Body of pancreas (tissue), 4 donors: ENCODE measurements around the gene CCDC57. TPM values are rescaled to one million over a fixed set of nuclear protein-coding genes. Genes with fewer than 3 reads are reported as not detected.

ENCODE experiments used
- ATAC-seq: fragments of 150-250 bp; one replicate; pipeline ENCODE4 v1.9.1; 2016
- DNase-seq, 4 donors: peaks; one replicate each; pipeline ENCODE4 v3.0.0-alpha.2; 2019
- H3K27ac ChIP-seq, 4 donors: fragments of 200-600 bp; sonication (generic); 1 replicate in 3 of 4; 2 replicates in 1 of 4; pipeline versions ENCODE4 v1.5.1 to v1.6.1; 2016 to 2019; ENCODE audit warnings: mild to moderate bottlenecking in 1 of 4, mixed read lengths in 1 of 4, moderate library complexity in 1 of 4
- H3K27me3 ChIP-seq, 2 donors: fragments of 200-600 bp; sonication (generic); one replicate each; pipeline ENCODE4 v1.6.0; 2016; ENCODE audit warnings: mild to moderate bottlenecking in 1 of 2
- H3K36me3 ChIP-seq, 2 donors: fragments of 200-600 bp; sonication (generic); replicated peaks in 1 of 2; 2 replicates each; pipeline ENCODE4 v1.5.1; 2016; ENCODE audit warnings: low read depth in 2 of 2; ENCODE audit not compliant: insufficient read depth in 1 of 2
- H3K4me1 ChIP-seq: fragments of 200-600 bp; sonication (generic); one replicate; pipeline ENCODE4 v1.6.0; 2016
- H3K4me3 ChIP-seq, 2 donors: fragments of 200-600 bp; sonication (generic); 1 replicate in 1 of 2; 2 replicates in 1 of 2; pipeline ENCODE4 v1.5.1; 2016 to 2019
- H3K9me3 ChIP-seq, 3 donors: fragments of 200-600 bp; sonication (generic); 1 replicate in 2 of 3; 2 replicates in 1 of 3; pipeline ENCODE4 v1.5.1; 2016
- POLR2A ChIP-seq, 3 donors: fragments of 450-650 bp; IDR thresholded peaks; one replicate each; pipeline ENCODE4 v1.6.1; 2016; ENCODE audit warnings: antibody characterized with exemption in 3 of 3, mild to moderate bottlenecking in 2 of 3
- WGBS, 2 donors: methylation state at CpG; one replicate each; pipeline ENCODE4 v1.1.5; 2017; 5-methylcytosine and 5-hydroxymethylcytosine counted together
- intact Hi-C: fragments of 100-400 bp; cut with DNase I; formaldehyde crosslinking; loops from one replicate; pipeline ENCODE4 v1.15.1; 2023
- total RNA-seq, 2 donors: library from RNA; depleted of rRNA; stranded (reverse); fragments of >200 nt; gene quantifications; one replicate each; pipeline ENCODE4 v1.1.0, GENCODE V29; 2016
- TF ChIP-seq, protein P1 (sequence below), 7 experiments: fragments of 450-650 bp in 4 of 7; fragments of 200-600 bp in 3 of 7; sonication (generic) in 3 of 7; IDR thresholded peaks; one replicate each; pipeline ENCODE4 v1.5.1; 2016 to 2019; ENCODE audit warnings: antibody characterized with exemption in 7 of 7

CCDC57 gene
- total RNA-seq, 2 donors from 2014 or later = 24.1 to 60.3 TPM

DNA sequence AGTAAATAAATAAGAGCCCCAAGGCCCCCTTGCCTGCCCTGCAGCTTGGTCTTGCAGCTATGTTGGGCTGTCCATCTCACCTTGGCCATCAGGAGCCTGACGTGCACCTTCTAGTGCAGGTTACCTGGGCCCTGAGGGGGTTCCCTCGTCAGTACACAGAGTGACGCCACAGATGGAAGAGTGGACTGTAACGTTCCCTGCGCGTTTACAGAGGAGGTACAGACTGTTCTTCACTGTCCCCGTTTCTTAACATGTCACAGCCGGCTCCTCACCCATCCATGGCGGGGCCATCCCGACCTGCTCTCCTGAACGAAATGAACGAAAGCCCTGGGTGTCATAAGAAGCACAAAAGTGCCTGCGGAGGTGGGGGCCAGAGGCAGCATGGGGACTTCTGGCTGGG, 98.7 kb downstream of the CCDC57 start:
- H3K27ac ChIP-seq = no peak overlapping the region
- ATAC-seq (no peak), DNase-seq (no peak)
- H3K4me1 ChIP-seq = peaks cover 3% of the 10 kb centered on the region
- no peaks in the 10 kb centered on the region for H3K36me3 ChIP-seq
- intact Hi-C loops = no loop called here
- WGBS, 2 donors = 94 to 96% methylated on average over 7 to 8 of the region's 13 CpGs
- H3K4me3 ChIP-seq = no peak overlapping the region
- H3K27me3 ChIP-seq = no peaks in the 10 kb centered on the region
- TF ChIP-seq POLR2A (IDR thresholded peaks at IDR 0.05) = no peak
- TF ChIP-seq, protein P1, sequence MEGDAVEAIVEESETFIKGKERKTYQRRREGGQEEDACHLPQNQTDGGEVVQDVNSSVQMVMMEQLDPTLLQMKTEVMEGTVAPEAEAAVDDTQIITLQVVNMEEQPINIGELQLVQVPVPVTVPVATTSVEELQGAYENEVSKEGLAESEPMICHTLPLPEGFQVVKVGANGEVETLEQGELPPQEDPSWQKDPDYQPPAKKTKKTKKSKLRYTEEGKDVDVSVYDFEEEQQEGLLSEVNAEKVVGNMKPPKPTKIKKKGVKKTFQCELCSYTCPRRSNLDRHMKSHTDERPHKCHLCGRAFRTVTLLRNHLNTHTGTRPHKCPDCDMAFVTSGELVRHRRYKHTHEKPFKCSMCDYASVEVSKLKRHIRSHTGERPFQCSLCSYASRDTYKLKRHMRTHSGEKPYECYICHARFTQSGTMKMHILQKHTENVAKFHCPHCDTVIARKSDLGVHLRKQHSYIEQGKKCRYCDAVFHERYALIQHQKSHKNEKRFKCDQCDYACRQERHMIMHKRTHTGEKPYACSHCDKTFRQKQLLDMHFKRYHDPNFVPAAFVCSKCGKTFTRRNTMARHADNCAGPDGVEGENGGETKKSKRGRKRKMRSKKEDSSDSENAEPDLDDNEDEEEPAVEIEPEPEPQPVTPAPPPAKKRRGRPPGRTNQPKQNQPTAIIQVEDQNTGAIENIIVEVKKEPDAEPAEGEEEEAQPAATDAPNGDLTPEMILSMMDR (IDR thresholded peaks at IDR 0.05) = no peak
- no peaks in the 10 kb centered on the region for H3K9me3 ChIP-seq

DNA sequence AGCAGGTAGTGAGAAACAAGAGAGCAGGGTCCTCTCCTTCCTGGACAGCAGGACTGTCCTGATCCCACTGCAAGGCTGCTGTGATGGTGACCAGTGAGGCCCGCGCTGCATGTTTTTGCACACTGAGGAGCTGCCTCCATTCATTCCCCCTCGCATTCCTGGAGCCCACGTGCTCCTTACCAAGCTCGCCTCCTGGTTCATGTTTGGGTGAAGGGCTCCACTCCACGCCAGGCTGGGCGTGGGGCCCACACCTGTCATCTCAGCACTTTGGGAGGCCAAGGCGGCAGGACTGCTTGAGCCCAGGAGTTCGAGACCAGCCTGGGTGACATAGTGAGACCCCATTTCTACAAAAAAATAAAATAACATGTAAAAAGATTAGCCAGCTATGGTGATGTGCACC, 99.2 kb downstream of the CCDC57 start:
- Histone ChIP-seq H3K27ac (no peak overlapping the region), H3K4me3 (no peak overlapping the region), H3K36me3 (no peaks in the 10 kb centered on the region), H3K4me1 (peaks cover 3% of the 10 kb centered on the region), H3K27me3 (no peaks in the 10 kb centered on the region), H3K9me3 (no peaks in the 10 kb centered on the region)
- TF ChIP-seq, protein P1 (IDR thresholded peaks at IDR 0.05) = no peak
- TF ChIP-seq POLR2A (IDR thresholded peaks at IDR 0.05) = no peak
- DNase-seq (no peak), ATAC-seq (no peak)
- WGBS, 2 donors = 88 to 97% methylated on average over 9 of the region's 9 CpGs
- intact Hi-C loops = no loop called here

DNA sequence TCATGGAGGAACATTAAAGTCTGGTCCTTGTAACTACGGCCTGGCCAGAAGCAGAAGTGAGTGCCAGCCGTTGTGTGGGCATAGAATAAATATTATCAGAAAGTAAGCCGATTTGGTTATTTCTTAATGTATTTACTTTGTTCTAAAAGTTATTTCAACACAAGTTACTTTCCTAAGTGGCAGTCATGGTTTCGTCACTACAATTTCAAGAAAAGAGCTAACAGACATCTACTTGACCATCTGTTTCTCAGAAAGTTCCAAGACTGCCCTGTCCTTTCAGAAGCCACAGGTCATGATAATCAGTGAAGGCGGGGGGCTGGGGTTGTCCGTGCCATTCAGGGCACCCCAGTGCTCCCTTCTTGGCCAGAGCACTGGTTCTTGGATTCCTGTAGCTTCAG, 99.7 kb downstream of the CCDC57 start:
- intact Hi-C loops = no loop called here
- H3K27ac ChIP-seq = no peak overlapping the region
- ATAC-seq = no peak

DNA sequence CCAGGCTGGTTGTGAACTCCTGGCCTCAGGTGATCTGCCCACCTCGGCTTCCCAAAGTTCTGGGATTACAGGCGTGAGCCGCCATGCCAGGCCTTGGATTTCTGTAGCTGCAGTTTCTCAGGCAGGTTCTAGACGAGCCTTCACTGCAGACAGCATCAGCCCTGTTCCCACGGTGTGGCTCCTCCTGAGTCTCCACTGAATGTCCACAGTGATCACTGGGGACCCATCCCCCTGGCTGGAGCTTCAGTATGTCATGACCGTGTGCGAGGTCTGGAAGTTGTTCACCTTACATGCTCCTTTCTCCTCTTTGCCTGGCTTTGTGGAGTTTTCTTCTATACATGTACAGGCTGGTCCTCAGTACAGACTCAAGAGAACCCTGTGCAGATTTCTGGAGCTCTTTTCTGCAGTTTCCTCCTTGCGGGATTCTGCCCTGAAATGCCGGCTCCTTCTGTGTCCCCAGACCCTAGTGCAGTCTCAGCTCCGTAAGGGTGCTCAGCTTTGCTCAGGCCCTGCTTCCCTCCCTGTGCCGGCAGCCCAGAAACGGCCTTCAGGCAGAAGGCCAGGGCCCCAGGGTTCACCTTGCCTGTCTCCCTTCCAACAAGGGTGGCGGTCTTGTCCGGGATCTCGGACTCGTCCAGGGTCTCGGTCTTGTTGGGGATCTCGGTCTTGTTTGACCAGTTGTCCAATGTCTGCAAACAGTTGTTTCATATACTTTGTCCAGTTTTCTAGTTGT, 100.3 kb downstream of the CCDC57 start:
- H3K4me1 ChIP-seq = peaks cover 3% of the 10 kb centered on the region
- H3K9me3 ChIP-seq = no peaks in the 10 kb centered on the region
- TF ChIP-seq, protein P1 (IDR thresholded peaks at IDR 0.05) = no peak
- TF ChIP-seq POLR2A (IDR thresholded peaks at IDR 0.05) = no peak
- DNase-seq = no peak
- intact Hi-C loops = no loop called here
- H3K4me3 ChIP-seq = no peak overlapping the region
- no peaks in the 10 kb centered on the region for H3K36me3 ChIP-seq
- WGBS, 2 donors = 93% methylated on average over 12 to 16 of the region's 18 CpGs
- H3K27ac ChIP-seq = no peak overlapping the region
- H3K27me3 ChIP-seq = no peaks in the 10 kb centered on the region
- no peak for ATAC-seq

More for the DNA sequence above, 99.7 kb downstream of the CCDC57 start:
- Histone ChIP-seq H3K27me3 (no peaks in the 10 kb centered on the region), H3K4me3 (no peak overlapping the region), H3K36me3 (no peaks in the 10 kb centered on the region), H3K9me3 (no peaks in the 10 kb centered on the region), H3K4me1 (peaks cover 3% of the 10 kb centered on the region)
- no peak for DNase-seq
- TF ChIP-seq, protein P1 (IDR thresholded peaks at IDR 0.05) = no peak
- TF ChIP-seq POLR2A (IDR thresholded peaks at IDR 0.05) = no peak
- 72 to 74% methylated on average over 6 of the region's 6 CpGs for WGBS, 2 donors

DNA sequence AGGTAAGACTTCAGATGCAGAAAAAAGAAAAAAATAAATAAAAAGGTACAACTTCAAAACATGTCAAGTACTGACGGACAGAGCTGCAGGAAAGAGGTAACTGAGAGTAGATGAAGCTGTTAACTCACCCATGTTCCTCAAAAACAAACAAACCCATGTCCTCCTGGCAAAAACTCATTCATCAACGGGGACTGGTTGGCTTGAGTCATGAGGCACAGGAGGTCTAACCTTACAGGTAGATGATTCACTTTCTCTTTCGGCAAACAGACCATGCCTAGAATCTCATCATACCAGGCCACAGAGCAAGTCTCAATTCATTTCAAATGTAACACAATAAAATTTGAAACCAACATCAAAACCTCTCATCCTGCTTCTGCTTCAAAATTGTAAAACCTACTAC, 102.3 kb downstream of the CCDC57 start:
- TF ChIP-seq, protein P1 (IDR thresholded peaks at IDR 0.05) = no peak
- TF ChIP-seq POLR2A (IDR thresholded peaks at IDR 0.05) = no peak
- Histone ChIP-seq H3K27me3 (no peaks in the 10 kb centered on the region), H3K4me3 (no peak overlapping the region), H3K9me3 (no peaks in the 10 kb centered on the region), H3K36me3 (no peaks in the 10 kb centered on the region), H3K27ac (peak overlapping the region; percentile 6 to 72 (median 32)), H3K4me1 (peaks cover 24% of the 10 kb centered on the region)
- peak; percentile 54 for ATAC-seq
- WGBS, 2 donors = 44 to 47% methylated on average over 3 of the region's 3 CpGs
- intact Hi-C loops = no loop called here
- DNase-seq = peak in 1 of 4 donors; percentile 51
